Liver (tissue), 9 donors: ENCODE measurements around the gene MACROD1. TPM values are rescaled to one million over a fixed set of nuclear protein-coding genes. Genes with fewer than 3 reads are reported as not detected.

Experiments used
- DNase-seq: peaks from one replicate; pipeline ENCODE4 v3.0.0-alpha.2; 2017; ENCODE audit warnings: low spot score
- H3K27ac ChIP-seq, 2 donors: one replicate each; pipeline ENCODE4 v1.7.0; 2013; ENCODE audit warnings: inconsistent platforms in 2 of 2, low read length in 2 of 2, control low read depth in 1 of 2, low read depth in 1 of 2, mild to moderate bottlenecking in 1 of 2
- H3K27me3 ChIP-seq, 4 donors: one replicate each; pipeline versions ENCODE4 v1.6.1 to v1.7.0; 2013; ENCODE audit warnings: low read length in 3 of 4, inconsistent platforms in 1 of 4, mild to moderate bottlenecking in 1 of 4, moderate library complexity in 1 of 4; ENCODE audit not compliant: control insufficient read depth in 4 of 4, insufficient read depth in 4 of 4
- H3K36me3 ChIP-seq, 4 donors: one replicate each; pipeline versions ENCODE4 v1.6.1 to v1.7.0; 2013; ENCODE audit warnings: low read length in 3 of 4, mild to moderate bottlenecking in 3 of 4, low read depth in 1 of 4, moderate library complexity in 1 of 4; ENCODE audit not compliant: control insufficient read depth in 4 of 4, insufficient read depth in 3 of 4
- H3K4me1 ChIP-seq, 4 donors: one replicate each; pipeline versions ENCODE4 v1.6.1 to v1.7.0; 2013; ENCODE audit warnings: low read length in 3 of 4, mild to moderate bottlenecking in 3 of 4, moderate library complexity in 1 of 4; ENCODE audit not compliant: control insufficient read depth in 4 of 4, insufficient read depth in 4 of 4
- H3K4me3 ChIP-seq, 3 donors: one replicate each; pipeline versions ENCODE4 v1.6.1 to v1.7.0; 2013; ENCODE audit warnings: low read length in 3 of 3, control low read depth in 1 of 3, low read depth in 1 of 3, mild to moderate bottlenecking in 1 of 3
- H3K9ac ChIP-seq, 2 donors: one replicate each; pipeline ENCODE4 v1.7.0; 2013; ENCODE audit warnings: low read length in 2 of 2, mild to moderate bottlenecking in 2 of 2, moderate library complexity in 2 of 2, control low read depth in 1 of 2, low read depth in 1 of 2
- H3K9me3 ChIP-seq, 4 donors: one replicate each; pipeline versions ENCODE4 v1.6.1 to v1.7.0; 2013; ENCODE audit warnings: low read length in 3 of 4; ENCODE audit not compliant: control insufficient read depth in 4 of 4
- FOXA1 ChIP-seq: IDR thresholded peaks from 2 replicates; pipeline ENCODE4 v1.6.1; 2016; ENCODE audit warnings: antibody characterized with exemption
- FOXA2 ChIP-seq: IDR thresholded peaks from 2 replicates; pipeline ENCODE4 v1.6.1; 2016; ENCODE audit warnings: antibody characterized with exemption
- GABPA ChIP-seq, 2 donors: IDR thresholded peaks in 1 of 2; conservative IDR thresholded peaks in 1 of 2; 2 replicates each; pipeline ENCODE4 v1.6.1; 2016; ENCODE audit warnings: antibody characterized with exemption in 2 of 2, mild to moderate bottlenecking in 1 of 2, moderate library complexity in 1 of 2
- HNF4A ChIP-seq, 2 donors: conservative IDR thresholded peaks; 2 replicates each; pipeline ENCODE4 v1.6.1; 2016; ENCODE audit warnings: antibody characterized with exemption in 2 of 2, mild to moderate bottlenecking in 2 of 2
- HNF4G ChIP-seq: IDR thresholded peaks from 2 replicates; pipeline ENCODE4 v1.6.1; 2016; ENCODE audit warnings: antibody characterized with exemption
- JUND ChIP-seq, 2 donors: IDR thresholded peaks; 2 replicates each; pipeline ENCODE4 v1.6.1; 2016; ENCODE audit warnings: antibody characterized with exemption in 2 of 2
- NR2F2 ChIP-seq: IDR thresholded peaks from 2 replicates; pipeline ENCODE4 v1.6.1; 2016; ENCODE audit warnings: antibody characterized with exemption
- RAD21 ChIP-seq, 2 donors: IDR thresholded peaks; 2 replicates each; pipeline ENCODE4 v1.6.1; 2016; ENCODE audit warnings: antibody characterized with exemption in 2 of 2, mild to moderate bottlenecking in 2 of 2
- RXRA ChIP-seq, 2 donors: IDR thresholded peaks; 2 replicates each; pipeline ENCODE4 v1.6.1; 2017 to 2018; ENCODE audit warnings: antibody characterized with exemption in 2 of 2, mild to moderate bottlenecking in 1 of 2
- SP1 ChIP-seq: IDR thresholded peaks from 2 replicates; pipeline ENCODE4 v1.6.1; 2018; ENCODE audit warnings: antibody characterized with exemption, mild to moderate bottlenecking
- TAF1 ChIP-seq: conservative IDR thresholded peaks from 2 replicates; pipeline ENCODE4 v1.6.1; 2016; ENCODE audit warnings: antibody characterized with exemption, mild to moderate bottlenecking
- YY1 ChIP-seq: IDR thresholded peaks from 2 replicates; pipeline ENCODE4 v1.6.1; 2016; ENCODE audit warnings: antibody characterized with exemption, mild to moderate bottlenecking
- WGBS: extraction: QIAGEN DNeasy Blood & Tissue Kit; methylation state at CpG from one replicate; pipeline ENCODE4 v1.1.7; 2013; 5-methylcytosine and 5-hydroxymethylcytosine counted together
- polyA plus RNA-seq, 2 donors: library from polyadenylated mRNA; stranded (reverse) in 1 of 2; unstranded in 1 of 2; fragments of 200-250 nt in 1 of 2; fragments of >200 nt in 1 of 2; fragmentation: Nextera tagmentation in 1 of 2; extraction: Ambion mirVana in 1 of 2; gene quantifications; one replicate each; pipeline versions ENCODE4 v1.2.1 to v1.2.3, GENCODE V29; 2013 to 2015
- total RNA-seq, 2 donors: library from RNA; depleted of rRNA; stranded (reverse); fragments of >200 nt; gene quantifications; one replicate each; pipeline ENCODE4 v1.2.3, GENCODE V29; 2014
- TF ChIP-seq, protein P1 (sequence below): IDR thresholded peaks from 2 replicates; pipeline ENCODE4 v1.6.1; 2016; ENCODE audit warnings: antibody characterized with exemption
- TF ChIP-seq, protein P2 (sequence below): IDR thresholded peaks from 2 replicates; pipeline ENCODE4 v1.6.1; 2016; ENCODE audit warnings: antibody characterized with exemption, mild to moderate bottlenecking
- TF ChIP-seq, protein P3 (sequence below): IDR thresholded peaks from 2 replicates; pipeline ENCODE4 v1.6.1; 2016; ENCODE audit warnings: antibody characterized with exemption
- TF ChIP-seq, protein P4 (sequence below): IDR thresholded peaks from 2 replicates; pipeline ENCODE4 v1.6.1; 2016; ENCODE audit warnings: antibody characterized with exemption
- donor health status: healthy.
- donor health status: healthy.
- donor health status: healthy.
- donor health status: healthy.
- donor health status: healthy.

MACROD1 gene
- total and polyA plus RNA-seq, 4 donors = 8.9 to 25.9 (median 13.1) TPM

DNA sequence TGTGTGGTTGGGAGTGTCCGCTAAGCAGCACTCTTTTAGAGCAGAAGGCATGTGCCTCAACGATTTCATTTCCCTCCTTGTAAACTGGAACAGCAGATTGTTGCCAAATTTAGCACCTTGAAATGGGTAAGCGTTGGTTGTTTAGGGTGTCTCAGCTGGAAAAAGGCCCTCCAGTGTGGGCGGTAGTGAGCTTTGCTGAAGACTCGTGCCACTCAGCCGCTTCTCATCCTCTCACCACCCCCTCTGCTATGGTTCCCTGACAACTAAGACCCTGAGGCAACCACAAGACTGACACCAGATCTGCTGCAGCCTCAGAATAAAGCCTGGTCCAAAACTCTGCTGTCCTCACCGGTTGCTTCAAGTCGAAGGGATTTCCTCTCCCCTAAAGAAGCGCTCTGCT, 30.7 kb upstream of the MACROD1 start:
- TF ChIP-seq, protein P1, sequence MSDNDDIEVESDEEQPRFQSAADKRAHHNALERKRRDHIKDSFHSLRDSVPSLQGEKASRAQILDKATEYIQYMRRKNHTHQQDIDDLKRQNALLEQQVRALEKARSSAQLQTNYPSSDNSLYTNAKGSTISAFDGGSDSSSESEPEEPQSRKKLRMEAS = no peak
- TF ChIP-seq, protein P2, sequence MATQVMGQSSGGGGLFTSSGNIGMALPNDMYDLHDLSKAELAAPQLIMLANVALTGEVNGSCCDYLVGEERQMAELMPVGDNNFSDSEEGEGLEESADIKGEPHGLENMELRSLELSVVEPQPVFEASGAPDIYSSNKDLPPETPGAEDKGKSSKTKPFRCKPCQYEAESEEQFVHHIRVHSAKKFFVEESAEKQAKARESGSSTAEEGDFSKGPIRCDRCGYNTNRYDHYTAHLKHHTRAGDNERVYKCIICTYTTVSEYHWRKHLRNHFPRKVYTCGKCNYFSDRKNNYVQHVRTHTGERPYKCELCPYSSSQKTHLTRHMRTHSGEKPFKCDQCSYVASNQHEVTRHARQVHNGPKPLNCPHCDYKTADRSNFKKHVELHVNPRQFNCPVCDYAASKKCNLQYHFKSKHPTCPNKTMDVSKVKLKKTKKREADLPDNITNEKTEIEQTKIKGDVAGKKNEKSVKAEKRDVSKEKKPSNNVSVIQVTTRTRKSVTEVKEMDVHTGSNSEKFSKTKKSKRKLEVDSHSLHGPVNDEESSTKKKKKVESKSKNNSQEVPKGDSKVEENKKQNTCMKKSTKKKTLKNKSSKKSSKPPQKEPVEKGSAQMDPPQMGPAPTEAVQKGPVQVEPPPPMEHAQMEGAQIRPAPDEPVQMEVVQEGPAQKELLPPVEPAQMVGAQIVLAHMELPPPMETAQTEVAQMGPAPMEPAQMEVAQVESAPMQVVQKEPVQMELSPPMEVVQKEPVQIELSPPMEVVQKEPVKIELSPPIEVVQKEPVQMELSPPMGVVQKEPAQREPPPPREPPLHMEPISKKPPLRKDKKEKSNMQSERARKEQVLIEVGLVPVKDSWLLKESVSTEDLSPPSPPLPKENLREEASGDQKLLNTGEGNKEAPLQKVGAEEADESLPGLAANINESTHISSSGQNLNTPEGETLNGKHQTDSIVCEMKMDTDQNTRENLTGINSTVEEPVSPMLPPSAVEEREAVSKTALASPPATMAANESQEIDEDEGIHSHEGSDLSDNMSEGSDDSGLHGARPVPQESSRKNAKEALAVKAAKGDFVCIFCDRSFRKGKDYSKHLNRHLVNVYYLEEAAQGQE = no peak
- TF ChIP-seq, protein P3, sequence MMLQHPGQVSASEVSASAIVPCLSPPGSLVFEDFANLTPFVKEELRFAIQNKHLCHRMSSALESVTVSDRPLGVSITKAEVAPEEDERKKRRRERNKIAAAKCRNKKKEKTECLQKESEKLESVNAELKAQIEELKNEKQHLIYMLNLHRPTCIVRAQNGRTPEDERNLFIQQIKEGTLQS = no peak
- no peak for TF ChIP-seq GABPA (IDR thresholded peaks at IDR 0.05 in 1 of 2, conservative IDR thresholded peaks at IDR 0.05 in 1 of 2)
- TF ChIP-seq TAF1 = no peak
- TF ChIP-seq HNF4A (conservative IDR thresholded peaks at IDR 0.05) = no peak
- TF ChIP-seq, protein P4, sequence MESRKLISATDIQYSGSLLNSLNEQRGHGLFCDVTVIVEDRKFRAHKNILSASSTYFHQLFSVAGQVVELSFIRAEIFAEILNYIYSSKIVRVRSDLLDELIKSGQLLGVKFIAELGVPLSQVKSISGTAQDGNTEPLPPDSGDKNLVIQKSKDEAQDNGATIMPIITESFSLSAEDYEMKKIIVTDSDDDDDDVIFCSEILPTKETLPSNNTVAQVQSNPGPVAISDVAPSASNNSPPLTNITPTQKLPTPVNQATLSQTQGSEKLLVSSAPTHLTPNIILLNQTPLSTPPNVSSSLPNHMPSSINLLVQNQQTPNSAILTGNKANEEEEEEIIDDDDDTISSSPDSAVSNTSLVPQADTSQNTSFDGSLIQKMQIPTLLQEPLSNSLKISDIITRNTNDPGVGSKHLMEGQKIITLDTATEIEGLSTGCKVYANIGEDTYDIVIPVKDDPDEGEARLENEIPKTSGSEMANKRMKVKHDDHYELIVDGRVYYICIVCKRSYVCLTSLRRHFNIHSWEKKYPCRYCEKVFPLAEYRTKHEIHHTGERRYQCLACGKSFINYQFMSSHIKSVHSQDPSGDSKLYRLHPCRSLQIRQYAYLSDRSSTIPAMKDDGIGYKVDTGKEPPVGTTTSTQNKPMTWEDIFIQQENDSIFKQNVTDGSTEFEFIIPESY = no peak
- TF ChIP-seq RXRA (IDR thresholded peaks at IDR 0.05) = no peak
- TF ChIP-seq JUND (IDR thresholded peaks at IDR 0.05) = no peak
- TF ChIP-seq FOXA1 = no peak
- no peak for TF ChIP-seq RAD21 (IDR thresholded peaks at IDR 0.05)
- no peak for TF ChIP-seq SP1
- no peak for TF ChIP-seq YY1
- TF ChIP-seq FOXA2 = no peak
- no peak for TF ChIP-seq NR2F2
- TF ChIP-seq HNF4G = no peak
- 90% methylated on average over 9 of the region's 9 CpGs for WGBS

DNA sequence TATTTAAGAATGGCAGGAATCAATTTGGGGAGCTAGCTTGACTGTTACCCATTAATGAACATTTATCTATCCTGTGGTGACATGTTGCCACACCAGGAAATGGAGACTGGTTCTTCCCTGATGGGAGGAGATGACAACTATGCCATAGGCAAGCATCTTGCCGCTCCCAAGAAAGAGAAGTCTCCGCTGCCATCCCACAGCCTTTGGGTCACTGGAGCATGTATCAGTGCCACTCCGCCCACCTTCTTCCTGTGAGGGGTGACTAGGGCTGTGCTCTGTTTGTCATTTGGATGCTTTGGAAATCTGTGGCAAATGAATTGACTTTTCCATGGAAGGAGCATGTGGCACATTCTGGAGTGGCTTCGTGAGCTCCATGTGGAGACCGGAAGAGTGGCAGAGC, 26.5 kb upstream of the MACROD1 start:
- Histone ChIP-seq H3K4me1 (peaks cover 0 to 12% (median 9%) of the 10 kb centered on the region in 4 donors), H3K27me3 (no peaks in the 10 kb centered on the region), H3K9me3 (no peaks in the 10 kb centered on the region), H3K4me3 (no peak overlapping the region), H3K9ac (no peak overlapping the region), H3K27ac (no peak overlapping the region), H3K36me3 (peaks cover 17 to 49% (median 40%) of the 10 kb centered on the region in 4 donors)
- 94% methylated on average over 5 of the region's 5 CpGs for WGBS
- TF ChIP-seq FOXA2 (no peak), HNF4A (conservative IDR thresholded peaks at IDR 0.05) (no peak), TAF1 (no peak), YY1 (no peak), NR2F2 (no peak), RXRA (IDR thresholded peaks at IDR 0.05) (no peak)
- TF ChIP-seq, protein P1 = no peak
- TF ChIP-seq, protein P4 = no peak
- TF ChIP-seq, protein P2 = no peak
- DNase-seq = no peak

More for the DNA sequence above, 30.7 kb upstream of the MACROD1 start:
- no peaks in the 10 kb centered on the region for H3K9me3 ChIP-seq
- DNase-seq = no peak
- H3K4me1 ChIP-seq = peaks cover 0 to 6% (median 0%) of the 10 kb centered on the region in 4 donors
- peaks cover 21 to 70% (median 62%) of the 10 kb centered on the region in 4 donors for H3K36me3 ChIP-seq
- H3K27ac ChIP-seq = no peak overlapping the region
- H3K27me3 ChIP-seq = no peaks in the 10 kb centered on the region
- H3K9ac ChIP-seq = no peak overlapping the region
- H3K4me3 ChIP-seq = no peak overlapping the region
